Stimulated activated CD8-positive, alpha-beta memory T cell treated with anti-CD3 and anti-CD28 coated beads, Interleukin-12 subunit alpha, Interleukin-12 subunit beta, amount 100 ng/mL, for 4 hours (primary cell): ENCODE measurements around the gene NKX1-2.
"Not testable (repeated sequence)": the region's sequence is repeated elsewhere in the genome, so short reads cannot be mapped to it uniquely, and the experiment has no call there.

Source experiments
- DNase-seq: peaks from one replicate; pipeline ENCODE4 v3.0.0-alpha.2; 2020; ENCODE audit warnings: low read depth

NKX1-2 gene

GRCh38 chr10:124449170-124450011 lies 444 bp downstream of the NKX1-2 start:
- DNase-seq, result no peak

- no peak for DNase-seq
These were observed 1.1 kb downstream of the NKX1-2 start for GRCh38 chr10:124448696-124449169.

- DNase-seq, result no peak
These were observed 1.9 kb downstream of the NKX1-2 start for GRCh38 chr10:124447751-124448466.

GRCh38 chr10:124446830-124447750 lies 2.7 kb downstream of the NKX1-2 start:
- DNase-seq, result no peak

- DNase-seq, result not testable (repeated sequence)
These were observed 8.1 kb downstream of the NKX1-2 start for GRCh38 chr10:124441694-124442093.

GRCh38 chr10:124436191-124436638 lies 13.6 kb downstream of the NKX1-2 start:
- no peak for DNase-seq

- DNase-seq, result not testable (repeated sequence)
These were observed 14.2 kb downstream of the NKX1-2 start for GRCh38 chr10:124435683-124436082.

- no peak for DNase-seq
These were observed 16.4 kb downstream of the NKX1-2 start for GRCh38 chr10:124433461-124433860.

GRCh38 chr10:124430077-124430476 lies 19.8 kb downstream of the NKX1-2 start:
- DNase-seq, result no peak

GRCh38 chr10:124429576-124429975 lies 20.3 kb downstream of the NKX1-2 start:
- DNase-seq, result no peak

- DNase-seq, result no peak
These were observed 21.5 kb downstream of the NKX1-2 start for GRCh38 chr10:124428207-124428777.

- DNase-seq, result no peak
These were observed 24.4 kb downstream of the NKX1-2 start for GRCh38 chr10:124425227-124425962.

GRCh38 chr10:124423813-124424212 lies 26.0 kb downstream of the NKX1-2 start:
- no peak for DNase-seq

GRCh38 chr10:124422742-124423141 lies 27.1 kb downstream of the NKX1-2 start:
- no peak for DNase-seq

- no peak for DNase-seq
These were observed 29.6 kb downstream of the NKX1-2 start for GRCh38 chr10:124420254-124420653.

GRCh38 chr10:124419635-124420034 lies 30.2 kb downstream of the NKX1-2 start:
- no peak for DNase-seq

GRCh38 chr10:124418726-124419501 lies 30.9 kb downstream of the NKX1-2 start, which contains the start of gene OAT:
TSS of gene OAT (minus strand) at chr10:124418923. CDS start at chr10:124412171, 6,752 bp downstream.
- peak; percentile 90 for DNase-seq

- peak; percentile 24 for DNase-seq
These were observed 31.7 kb downstream of the NKX1-2 start for GRCh38 chr10:124417895-124418725.

- no peak for DNase-seq
These were observed 33.1 kb downstream of the NKX1-2 start for GRCh38 chr10:124416733-124417132.
